GM12874 (cell line): ENCODE measurements around the gene ASS1.
A peak's percentile ranks its signal among the peaks of the same experiment; 100 is the strongest.

Experiments used
- CTCF ChIP-seq: IDR thresholded peaks from 2 replicates; pipeline ENCODE4 v1.5.1; 2011; ENCODE audit warnings: low read depth, mild to moderate bottlenecking, control low read depth, low read length, moderate library complexity; ENCODE audit not compliant: insufficient read depth

Gene ASS1

GRCh38 chr9:130411566-130411915, 33.2 kb upstream of the ASS1 start:
- no peak for TF ChIP-seq CTCF

DNA sequence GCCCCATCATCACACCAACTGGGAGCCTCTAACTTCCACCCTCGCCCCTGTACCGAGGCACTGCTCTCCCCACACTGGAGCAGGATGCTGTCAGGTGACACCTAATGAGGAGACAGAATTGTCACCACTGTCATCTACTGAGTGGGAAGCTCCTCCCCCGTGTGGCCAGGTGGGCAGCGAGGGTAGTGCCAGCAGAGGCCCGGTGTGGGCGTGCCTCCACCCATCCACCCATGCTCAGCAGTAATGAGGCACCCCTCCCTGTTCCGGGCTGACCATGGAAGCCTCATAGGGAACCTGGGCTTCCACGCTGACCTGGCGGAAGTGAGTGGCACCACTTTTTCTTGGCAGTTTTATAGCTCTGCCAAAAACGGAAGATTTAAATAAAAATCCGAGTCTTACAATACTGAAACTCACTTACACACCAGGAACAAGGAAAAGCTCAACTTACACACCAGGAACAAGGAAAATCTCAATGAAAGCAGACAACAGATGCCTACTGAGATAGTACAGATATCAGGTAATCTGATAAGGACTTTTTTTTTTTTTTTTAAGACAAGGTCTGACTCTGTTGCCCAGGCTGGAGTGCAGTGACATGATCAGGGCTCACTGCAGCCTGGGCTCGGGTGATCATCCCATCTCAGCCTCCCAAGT, 30.6 kb upstream of the ASS1 start:
- TF ChIP-seq CTCF = no peak

GRCh38 chr9:130414910-130415746, 29.6 kb upstream of the ASS1 start:
- TF ChIP-seq CTCF = no peak

DNA sequence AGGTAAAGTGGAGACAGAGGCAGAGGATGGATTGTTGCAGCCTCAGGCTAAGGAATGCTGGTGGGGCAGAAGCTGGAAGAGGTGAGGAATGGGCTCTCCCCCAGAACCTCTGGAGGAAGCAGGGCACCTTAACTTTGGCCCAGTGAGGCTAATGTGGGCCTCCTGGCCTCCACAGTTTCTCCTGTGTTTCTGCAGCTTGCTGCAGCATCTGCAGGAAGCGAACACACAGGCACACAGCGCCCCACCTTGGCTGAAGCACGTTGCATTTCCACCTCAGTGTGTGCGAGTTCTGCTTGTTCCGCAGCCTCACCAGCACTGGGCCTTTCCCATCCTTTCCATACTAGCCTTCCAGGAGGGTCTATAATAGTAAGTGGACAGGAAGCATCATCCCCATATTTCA, 27.2 kb upstream of the ASS1 start:
- TF ChIP-seq CTCF = 0 out of 2 replicates have a peak, but pooled peaks have one; percentile 6

DNA sequence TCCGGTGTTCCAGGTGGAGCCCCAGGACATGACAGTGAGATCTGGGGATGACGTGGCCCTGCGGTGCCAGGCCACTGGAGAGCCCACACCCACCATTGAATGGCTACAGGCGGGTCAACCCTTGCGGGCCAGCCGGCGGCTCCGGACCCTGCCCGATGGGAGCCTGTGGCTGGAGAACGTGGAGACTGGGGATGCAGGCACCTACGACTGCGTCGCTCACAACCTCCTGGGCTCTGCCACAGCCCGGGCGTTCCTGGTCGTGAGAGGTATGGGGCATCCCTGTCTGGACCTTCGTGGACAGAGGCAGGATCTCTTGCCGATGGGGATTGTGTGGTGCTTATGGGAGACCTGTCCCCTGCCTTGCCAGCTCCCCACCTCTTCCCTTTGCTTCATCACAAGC, 26.0 kb upstream of the ASS1 start:
- TF ChIP-seq CTCF = no peak

DNA sequence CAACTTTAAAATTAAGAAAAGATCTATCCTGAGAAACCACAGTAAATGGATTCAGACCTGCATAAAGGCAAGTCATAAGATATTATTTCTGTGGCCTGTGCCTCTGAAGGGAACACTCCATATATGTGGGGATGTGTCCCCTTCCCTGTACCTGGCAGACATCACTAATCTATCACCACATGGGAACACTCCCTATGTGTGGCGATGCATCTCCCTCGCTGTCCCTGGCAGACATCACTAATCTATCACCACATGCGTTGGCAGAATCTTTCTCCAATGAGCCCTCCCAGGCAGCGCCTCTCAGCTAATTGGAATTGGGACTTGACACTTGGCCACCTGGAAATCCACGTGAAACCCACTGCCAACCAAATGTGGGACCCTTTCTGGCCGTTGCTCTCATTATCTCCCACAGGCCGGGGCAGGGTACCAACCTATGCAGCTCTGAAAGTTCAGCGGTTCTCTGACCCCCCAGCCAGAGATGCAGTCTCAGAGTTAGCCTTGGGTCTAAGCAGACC, 25.2 kb upstream of the ASS1 start:
- no peak for TF ChIP-seq CTCF

GRCh38 chr9:130421154-130421801, 23.5 kb upstream of the ASS1 start:
- TF ChIP-seq CTCF = no peak
